CMK (cell line): Measurements from ENCODE around the gene CDC16.

Source experiments
- DNase-seq: peaks from one replicate; pipeline ENCODE4 v3.0.0-alpha.2; 2010; ENCODE audit warnings: low read depth

The CDC16 gene

GRCh38 chr13:114299604-114300305, 65.1 kb downstream of the CDC16 start:
- DNase-seq: no peak

GRCh38 chr13:114303700-114304327, 69.1 kb downstream of the CDC16 start:
- DNase-seq: no peak

GRCh38 chr13:114304346-114305034, 69.8 kb downstream of the CDC16 start:
- no peak for DNase-seq

- no peak for DNase-seq
Measured at GRCh38 chr13:114309086-114309485, 74.4 kb downstream of the CDC16 start.

- no peak for DNase-seq
Measured at GRCh38 chr13:114309806-114310410, 75.2 kb downstream of the CDC16 start.

GRCh38 chr13:114310956-114311355, 76.3 kb downstream of the CDC16 start:
- DNase-seq: no peak

- DNase-seq: no peak
Measured at GRCh38 chr13:114311387-114311786, 76.7 kb downstream of the CDC16 start.

- DNase-seq: no peak
Measured at GRCh38 chr13:114311908-114312307, 77.2 kb downstream of the CDC16 start.

GRCh38 chr13:114313061-114313860, 78.6 kb downstream of the CDC16 start:
- DNase-seq: no peak

- peak; percentile 83 for DNase-seq
Measured at GRCh38 chr13:114314074-114314912, 79.6 kb downstream of the CDC16 start, which contains the start of gene CHAMP1. CHAMP1 (plus strand) TSS chr13:114314503; CDS start chr13:114323843, 9,340 bp downstream.

GRCh38 chr13:114315074-114315785, 80.5 kb downstream of the CDC16 start:
- DNase-seq: no peak

- DNase-seq: no peak
Measured at GRCh38 chr13:114318624-114319023, 83.9 kb downstream of the CDC16 start.

GRCh38 chr13:114319441-114319913, 84.8 kb downstream of the CDC16 start:
- DNase-seq: no peak

GRCh38 chr13:114320065-114320464, 85.4 kb downstream of the CDC16 start:
- no peak for DNase-seq

- DNase-seq: no peak
Measured at GRCh38 chr13:114321256-114321655, 86.6 kb downstream of the CDC16 start.
